Measurements from ENCODE around the gene TBC1D1.

The TBC1D1 gene

GRCh38 chr4:37858872-37859271 is 32.0 kb upstream of the TBC1D1 start:
- no peak for TF ChIP-seq CTCF (IDR thresholded peaks at IDR 0.05; ENCODE audit: low read depth, low read length)
- peaks cover 10% of the 10 kb centered on the region for H3K36me3 ChIP-seq
- no peaks in the 10 kb centered on the region for H3K4me1 ChIP-seq
- H3K9me3 ChIP-seq = no peaks in the 10 kb centered on the region
- DNase-seq = no peak
- no peak overlapping the region for H3K4me3 ChIP-seq (ENCODE audit: low read depth, low read length)
- no peaks in the 10 kb centered on the region for H3K27me3 ChIP-seq

- Histone ChIP-seq H3K9me3 (no peaks in the 10 kb centered on the region), H3K4me1 (no peaks in the 10 kb centered on the region), H3K27me3 (no peaks in the 10 kb centered on the region), H3K36me3 (peaks cover 10% of the 10 kb centered on the region), H3K4me3 (ENCODE audit: low read depth, low read length) (no peak overlapping the region)
- TF ChIP-seq CTCF (IDR thresholded peaks at IDR 0.05; ENCODE audit: low read depth, low read length) = no peak
- no peak for DNase-seq
Measured at GRCh38 chr4:37860266-37860665, 30.6 kb upstream of the TBC1D1 start.

- peaks cover 5% of the 10 kb centered on the region; the same call in 1 of the 2 replicates for H3K36me3 ChIP-seq
- no peak for DNase-seq
- no peaks in the 10 kb centered on the region for H3K27me3 ChIP-seq
- no peak overlapping the region for H3K4me3 ChIP-seq (ENCODE audit: low read depth, low read length)
- no peaks in the 10 kb centered on the region for H3K9me3 ChIP-seq
- H3K4me1 ChIP-seq = no peaks in the 10 kb centered on the region
- no peak for TF ChIP-seq CTCF (IDR thresholded peaks at IDR 0.05; ENCODE audit: low read depth, low read length)
Measured at GRCh38 chr4:37862961-37863360, 27.9 kb upstream of the TBC1D1 start.

- no peak for DNase-seq
- no peak overlapping the region for H3K4me3 ChIP-seq (ENCODE audit: low read depth, low read length)
- peaks cover 5% of the 10 kb centered on the region; the same call in 1 of the 2 replicates for H3K36me3 ChIP-seq
- no peaks in the 10 kb centered on the region for H3K27me3 ChIP-seq
- H3K9me3 ChIP-seq = no peaks in the 10 kb centered on the region
- TF ChIP-seq CTCF (IDR thresholded peaks at IDR 0.05; ENCODE audit: low read depth, low read length) = no peak
- H3K4me1 ChIP-seq = no peaks in the 10 kb centered on the region
Measured at GRCh38 chr4:37864786-37865185, 26.1 kb upstream of the TBC1D1 start.

GRCh38 chr4:37865450-37865849 is 25.4 kb upstream of the TBC1D1 start:
- DNase-seq = no peak
- H3K36me3 ChIP-seq = peaks cover 5% of the 10 kb centered on the region; the same call in 1 of the 2 replicates
- TF ChIP-seq CTCF (IDR thresholded peaks at IDR 0.05; ENCODE audit: low read depth, low read length) = no peak
- H3K4me1 ChIP-seq = no peaks in the 10 kb centered on the region
- no peaks in the 10 kb centered on the region for H3K9me3 ChIP-seq
- H3K27me3 ChIP-seq = no peaks in the 10 kb centered on the region
- H3K4me3 ChIP-seq (ENCODE audit: low read depth, low read length) = no peak overlapping the region

GRCh38 chr4:37867102-37867501 is 23.8 kb upstream of the TBC1D1 start:
- Histone ChIP-seq H3K9me3 (no peaks in the 10 kb centered on the region), H3K36me3 (no peaks in the 10 kb centered on the region), H3K27me3 (no peaks in the 10 kb centered on the region), H3K4me1 (no peaks in the 10 kb centered on the region), H3K4me3 (ENCODE audit: low read depth, low read length) (no peak overlapping the region)
- no peak for TF ChIP-seq CTCF (IDR thresholded peaks at IDR 0.05; ENCODE audit: low read depth, low read length)
- DNase-seq = no peak
